ENCODE data around the gene SLC2A11. TPM values are rescaled to one million over a fixed set of nuclear protein-coding genes. Genes with fewer than 3 reads are reported as not detected.
A peak's percentile ranks its signal among the peaks of the same experiment; 100 is the strongest.
"Not testable (repeated sequence)": the region's sequence is repeated elsewhere in the genome, so short reads cannot be mapped to it uniquely, and the experiment has no call there.

Gene SLC2A11
- total RNA-seq, 1 experiment from 2014 or later = 45.6 TPM

GRCh38 chr22:23847991-23848864, 9.4 kb upstream of the SLC2A11 start:
- no peaks in the 10 kb centered on the region for H3K9me3 ChIP-seq (ENCODE audit: low read length)
- DNase-seq = peak; percentile 95
- peak overlapping the region; percentile 96 for H3K27ac ChIP-seq (ENCODE audit: low read length)

GRCh38 chr22:23849009-23850006, 8.4 kb upstream of the SLC2A11 start:
- peak overlapping the region; percentile 60; the same call in 1 of the 2 replicates for H3K4me3 ChIP-seq (ENCODE audit: low read length)
- H2AFZ ChIP-seq (ENCODE audit: low read length) = peak overlapping the region; percentile 66; the same call in 1 of the 2 replicates
- no peaks in the 10 kb centered on the region for H3K79me2 ChIP-seq (ENCODE audit: low read length)
- no peaks in the 10 kb centered on the region for H3K27me3 ChIP-seq (ENCODE audit: low read length)
- H4K20me1 ChIP-seq (ENCODE audit: insufficient read depth, low read depth, low read length) = no peaks in the 10 kb centered on the region
- H3K27ac ChIP-seq (ENCODE audit: low read length) = peak overlapping the region; percentile 96
- H3K9me2 ChIP-seq (replicated peaks; ENCODE audit: insufficient read depth, low read length) = no peaks in the 10 kb centered on the region
- H3K4me1 ChIP-seq (ENCODE audit: low read length) = peaks cover 72% of the 10 kb centered on the region
- peak overlapping the region; percentile 64 for H3K4me2 ChIP-seq (ENCODE audit: low read depth, low read length, poor library complexity, severe bottlenecking)
- DNase-seq = peak; percentile 93
- no peaks in the 10 kb centered on the region for H3K36me3 ChIP-seq (ENCODE audit: insufficient read depth, low read length)
- H3K9me3 ChIP-seq (ENCODE audit: low read length) = no peaks in the 10 kb centered on the region
- peak overlapping the region; percentile 57 for H3K9ac ChIP-seq (ENCODE audit: low read length)

More at GRCh38 chr22:23847991-23848864, 9.4 kb upstream of the SLC2A11 start:
- Histone ChIP-seq H3K27me3 (ENCODE audit: low read length) (no peaks in the 10 kb centered on the region), H3K4me2 (ENCODE audit: low read depth, low read length, poor library complexity, severe bottlenecking) (peak overlapping the region; percentile 64), H3K79me2 (ENCODE audit: low read length) (no peaks in the 10 kb centered on the region), H3K9ac (ENCODE audit: low read length) (peak overlapping the region; percentile 75), H3K4me1 (ENCODE audit: low read length) (peaks cover 75% of the 10 kb centered on the region), H3K9me2 (replicated peaks; ENCODE audit: insufficient read depth, low read length) (no peaks in the 10 kb centered on the region), H2AFZ (ENCODE audit: low read length) (no peak overlapping the region), H4K20me1 (ENCODE audit: insufficient read depth, low read depth, low read length) (no peaks in the 10 kb centered on the region), H3K36me3 (ENCODE audit: insufficient read depth, low read length) (no peaks in the 10 kb centered on the region), H3K4me3 (ENCODE audit: low read length) (peak overlapping the region; percentile 46; the same call in 1 of the 2 replicates)

- Histone ChIP-seq H3K79me2 (ENCODE audit: low read length) (no peaks in the 10 kb centered on the region), H3K9me3 (ENCODE audit: low read length) (no peaks in the 10 kb centered on the region), H3K36me3 (ENCODE audit: insufficient read depth, low read length) (no peaks in the 10 kb centered on the region), H3K4me1 (ENCODE audit: low read length) (peaks cover 64% of the 10 kb centered on the region), H3K9ac (ENCODE audit: low read length) (no peak overlapping the region), H3K27ac (ENCODE audit: low read length) (no peak overlapping the region), H3K4me2 (ENCODE audit: low read depth, low read length, poor library complexity, severe bottlenecking) (no peak overlapping the region), H3K4me3 (ENCODE audit: low read length) (no peak overlapping the region), H3K9me2 (replicated peaks; ENCODE audit: insufficient read depth, low read length) (no peaks in the 10 kb centered on the region), H4K20me1 (ENCODE audit: insufficient read depth, low read depth, low read length) (no peaks in the 10 kb centered on the region), H3K27me3 (ENCODE audit: low read length) (no peaks in the 10 kb centered on the region), H2AFZ (ENCODE audit: low read length) (no peak overlapping the region)
- DNase-seq = no peak
Observed at GRCh38 chr22:23850136-23850611, 7.5 kb upstream of the SLC2A11 start.

- Histone ChIP-seq H3K36me3 (ENCODE audit: insufficient read depth, low read length) (no peaks in the 10 kb centered on the region), H3K4me1 (ENCODE audit: low read length) (peaks cover 17% of the 10 kb centered on the region), H4K20me1 (ENCODE audit: insufficient read depth, low read depth, low read length) (no peaks in the 10 kb centered on the region), H3K9ac (ENCODE audit: low read length) (peak overlapping the region; percentile 97), H3K4me2 (ENCODE audit: low read depth, low read length, poor library complexity, severe bottlenecking) (peak overlapping the region; percentile 95), H3K9me2 (replicated peaks; ENCODE audit: insufficient read depth, low read length) (no peaks in the 10 kb centered on the region), H2AFZ (ENCODE audit: low read length) (peak overlapping the region; percentile 86; the same call in 1 of the 2 replicates), H3K9me3 (ENCODE audit: low read length) (no peaks in the 10 kb centered on the region), H3K4me3 (ENCODE audit: low read length) (peak overlapping the region; percentile 85), H3K27ac (ENCODE audit: low read length) (peak overlapping the region; percentile 91), H3K27me3 (ENCODE audit: low read length) (no peaks in the 10 kb centered on the region), H3K79me2 (ENCODE audit: low read length) (peaks cover 12% of the 10 kb centered on the region)
- peak; percentile 77 for DNase-seq
Observed at GRCh38 chr22:23856721-23857605, 712 bp upstream of the SLC2A11 start.

GRCh38 chr22:23858484-23858815, 775 bp downstream of the SLC2A11 start:
- peak overlapping the region; percentile 91 for H3K27ac ChIP-seq (ENCODE audit: low read length)
- H3K4me2 ChIP-seq (ENCODE audit: low read depth, low read length, poor library complexity, severe bottlenecking) = peak overlapping the region; percentile 95
- peaks cover 12% of the 10 kb centered on the region for H3K79me2 ChIP-seq (ENCODE audit: low read length)
- no peak overlapping the region for H2AFZ ChIP-seq (ENCODE audit: low read length)
- no peaks in the 10 kb centered on the region for H3K36me3 ChIP-seq (ENCODE audit: insufficient read depth, low read length)
- no peaks in the 10 kb centered on the region for H3K9me3 ChIP-seq (ENCODE audit: low read length)
- H3K4me1 ChIP-seq (ENCODE audit: low read length) = peaks cover 17% of the 10 kb centered on the region
- no peaks in the 10 kb centered on the region for H4K20me1 ChIP-seq (ENCODE audit: insufficient read depth, low read depth, low read length)
- H3K9ac ChIP-seq (ENCODE audit: low read length) = peak overlapping the region; percentile 95
- no peaks in the 10 kb centered on the region for H3K27me3 ChIP-seq (ENCODE audit: low read length)
- H3K9me2 ChIP-seq (replicated peaks; ENCODE audit: insufficient read depth, low read length) = no peaks in the 10 kb centered on the region
- DNase-seq = no peak
- H3K4me3 ChIP-seq (ENCODE audit: low read length) = peak overlapping the region; percentile 85

- H3K27me3 ChIP-seq (ENCODE audit: low read length) = no peaks in the 10 kb centered on the region
- peak overlapping the region; percentile 95 for H3K4me2 ChIP-seq (ENCODE audit: low read depth, low read length, poor library complexity, severe bottlenecking)
- H4K20me1 ChIP-seq (ENCODE audit: insufficient read depth, low read depth, low read length) = no peaks in the 10 kb centered on the region
- peak overlapping the region; percentile 95 for H3K9ac ChIP-seq (ENCODE audit: low read length)
- H3K9me2 ChIP-seq (replicated peaks; ENCODE audit: insufficient read depth, low read length) = no peaks in the 10 kb centered on the region
- DNase-seq = no peak
- peak overlapping the region; percentile 85; the same call in 1 of the 2 replicates for H3K4me3 ChIP-seq (ENCODE audit: low read length)
- no peak overlapping the region for H2AFZ ChIP-seq (ENCODE audit: low read length)
- peaks cover 12% of the 10 kb centered on the region for H3K79me2 ChIP-seq (ENCODE audit: low read length)
- no peaks in the 10 kb centered on the region for H3K9me3 ChIP-seq (ENCODE audit: low read length)
- peaks cover 17% of the 10 kb centered on the region for H3K4me1 ChIP-seq (ENCODE audit: low read length)
- no peaks in the 10 kb centered on the region for H3K36me3 ChIP-seq (ENCODE audit: insufficient read depth, low read length)
- peak overlapping the region; percentile 91; the same call in 1 of the 2 replicates for H3K27ac ChIP-seq (ENCODE audit: low read length)
Observed at GRCh38 chr22:23859201-23859600, 1.5 kb downstream of the SLC2A11 start.

- not testable (repeated sequence) for H3K36me3 ChIP-seq (ENCODE audit: insufficient read depth, low read length); H3K27ac ChIP-seq (ENCODE audit: low read length); H3K27me3 ChIP-seq (ENCODE audit: low read length); H3K4me3 ChIP-seq (ENCODE audit: low read length); H4K20me1 ChIP-seq (ENCODE audit: insufficient read depth, low read depth, low read length); H3K9ac ChIP-seq (ENCODE audit: low read length); H3K9me3 ChIP-seq (ENCODE audit: low read length); H3K4me2 ChIP-seq (ENCODE audit: low read depth, low read length, poor library complexity, severe bottlenecking); DNase-seq; H2AFZ ChIP-seq (ENCODE audit: low read length); H3K9me2 ChIP-seq (replicated peaks; ENCODE audit: insufficient read depth, low read length)
- Histone ChIP-seq H3K4me1 (ENCODE audit: low read length) (peaks cover 17% of the 10 kb centered on the region), H3K79me2 (ENCODE audit: low read length) (peaks cover 12% of the 10 kb centered on the region)
Observed at GRCh38 chr22:23860187-23860586, 2.5 kb downstream of the SLC2A11 start.

Measured in Karpas-422 (cell line).